CD4-positive, alpha-beta T cell (primary cell): ENCODE results near the gene PPFIBP2. TPM values are rescaled to one million over a fixed set of nuclear protein-coding genes. Genes with fewer than 3 reads are reported as not detected.

Experiments
- ATAC-seq: fragments of 200-7000 bp; cut with Tn5 transposase; one replicate; pipeline ENCODE4 v1.10.0; 2022; ENCODE audit warnings: mild to moderate bottlenecking; ENCODE audit not compliant: poor library complexity
- CTCF ChIA-PET: fragments of 350-600 bp; sonication (Branson Sonifier 250); formaldehyde crosslinking; loops from one replicate; lab custom pipeline; 2021; ENCODE audit warnings: antibody characterized with exemption, inconsistent platforms; lab: Charles Lee
- POLR2A ChIA-PET: fragments of 350-600 bp; sonication (Branson Sonifier 250); formaldehyde crosslinking; loops from one replicate; lab custom pipeline; 2021; ENCODE audit warnings: antibody characterized with exemption, inconsistent platforms; lab: Charles Lee
- DNase-seq, 14 experiments: peaks; one replicate each; pipeline ENCODE4 v3.0.0-alpha.2; 2013 to 2020; ENCODE audit warnings: mixed read lengths in 2 of 14
- H3K27ac ChIP-seq, 2 donors: one replicate each; pipeline versions ENCODE4 v1.5.1 to v1.7.0; 2013; ENCODE audit warnings: low read length in 2 of 2, low read depth in 1 of 2, mild to moderate bottlenecking in 1 of 2
- H3K27me3 ChIP-seq, 2 experiments: 1 replicate in 1 of 2; 2 replicates in 1 of 2; pipeline versions ENCODE4 v1.6.1 to v1.7.0; 2013; ENCODE audit warnings: low read length in 2 of 2, control low read depth in 1 of 2, mild to moderate bottlenecking in 1 of 2, moderate library complexity in 1 of 2; ENCODE audit not compliant: insufficient read depth in 2 of 2, control insufficient read depth in 1 of 2
- H3K36me3 ChIP-seq: one replicate; pipeline ENCODE4 v1.6.1; 2013; ENCODE audit warnings: low read length, control low read depth; ENCODE audit not compliant: insufficient read depth
- H3K4me1 ChIP-seq: one replicate; pipeline ENCODE4 v1.6.1; 2013; ENCODE audit warnings: low read length, control low read depth; ENCODE audit not compliant: insufficient read depth
- H3K4me3 ChIP-seq: one replicate; pipeline ENCODE4 v1.5.1; 2013; ENCODE audit warnings: mild to moderate bottlenecking, low read length, moderate library complexity
- H3K9me3 ChIP-seq, 2 experiments: 1 replicate in 1 of 2; 2 replicates in 1 of 2; pipeline versions ENCODE4 v1.6.1 to v1.7.0; 2013; ENCODE audit warnings: low read length in 2 of 2, mild to moderate bottlenecking in 2 of 2, control low read depth in 1 of 2, moderate library complexity in 1 of 2; ENCODE audit not compliant: control insufficient read depth in 1 of 2, insufficient read depth in 1 of 2
- H3K27ac Mint-ChIP-seq: one replicate; pipeline ENCODE4 v1.8.0; 2020; ENCODE audit warnings: mixed read lengths
- H3K27me3 Mint-ChIP-seq: one replicate; pipeline ENCODE4 v1.8.0; 2021; ENCODE audit warnings: mixed read lengths
- H3K36me3 Mint-ChIP-seq: one replicate; pipeline ENCODE4 v1.8.0; 2021; ENCODE audit warnings: low read depth, mixed read lengths
- H3K4me1 Mint-ChIP-seq: one replicate; pipeline ENCODE4 v1.8.0; 2021; ENCODE audit warnings: low read depth, mixed read lengths
- H3K4me3 Mint-ChIP-seq: one replicate; pipeline ENCODE4 v1.8.0; 2020; ENCODE audit warnings: mild to moderate bottlenecking, mixed read lengths
- H3K9me3 Mint-ChIP-seq: one replicate; pipeline ENCODE4 v1.8.0; 2020; ENCODE audit warnings: mixed read lengths
- CTCF ChIP-seq: fragments of 200-600 bp; IDR thresholded peaks from one replicate; pipeline ENCODE4 v1.8.0; 2022; ENCODE audit warnings: antibody characterized with exemption, mild to moderate bottlenecking
- intact Hi-C, 2 experiments: fragments of 100-400 bp; cut with DNase I in 1 of 2; cut with micrococcal nuclease in 1 of 2; formaldehyde crosslinking; loops; one replicate each; pipeline versions ENCODE4 v1.15.1 to v1.9.0; 2023 to 2025; cut with DNase I, micrococcal nuclease
- total RNA-seq, 174 experiments: library from RNA in 2 of 174; stranded (reverse) in 2 of 174; gene quantifications; one replicate each; pipeline ENCODE4 v1.2.3 and lab custom pipeline; 2021 to 2026

The PPFIBP2 gene
- total RNA-seq, 2 experiments from 2014 or later, result 27.0 to 35.9 TPM

DNA sequence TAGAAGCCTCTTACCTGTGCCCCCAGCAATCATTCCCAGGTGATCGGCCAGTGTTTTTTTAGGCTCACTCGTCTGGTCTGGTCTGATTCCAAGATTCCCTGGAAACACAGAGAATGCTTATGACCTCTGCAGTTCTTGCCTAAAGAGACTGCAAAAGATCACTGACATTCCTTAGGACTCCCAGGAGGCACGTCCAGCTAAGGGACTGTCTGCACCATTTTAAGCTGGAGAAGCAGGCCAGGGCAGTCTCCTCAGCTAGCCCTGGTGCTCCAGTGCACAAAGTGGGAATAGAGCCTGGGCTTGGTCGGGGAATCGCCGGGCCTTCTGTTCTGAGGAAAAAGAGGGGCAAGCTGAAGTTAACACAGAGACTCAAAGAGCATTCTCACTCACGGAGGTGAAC is 154.7 kb downstream of the PPFIBP2 start:
- H3K4me3 ChIP-seq, result no peak overlapping the region
- H3K4me3 Mint-ChIP-seq, result no peak overlapping the region
- peaks cover 0 to 4% of the 10 kb centered on the region in 2 experiments for H3K9me3 ChIP-seq
- DNase-seq, result no peak
- TF ChIP-seq CTCF, result no peak
- no peaks in the 10 kb centered on the region for H3K36me3 ChIP-seq
- peaks cover 5% of the 10 kb centered on the region for H3K4me1 Mint-ChIP-seq
- intact Hi-C loops, result no loop called here
- ChIA-PET CTCF (no interaction called here), POLR2A (no interaction called here)
- ATAC-seq, result no peak
- H3K27me3 ChIP-seq, result peaks cover 22 to 26% of the 10 kb centered on the region in 2 experiments
- H3K27me3 Mint-ChIP-seq, result peaks cover 30% of the 10 kb centered on the region
- H3K4me1 ChIP-seq, result peaks cover 9% of the 10 kb centered on the region
- H3K27ac ChIP-seq, result no peak overlapping the region
- H3K9me3 Mint-ChIP-seq, result no peaks in the 10 kb centered on the region
- peaks cover 5% of the 10 kb centered on the region for H3K36me3 Mint-ChIP-seq
- H3K27ac Mint-ChIP-seq, result no peak overlapping the region

GRCh38 chr11:7668911-7669310 is 155.1 kb downstream of the PPFIBP2 start:
- no peak for TF ChIP-seq CTCF
- H3K4me1 Mint-ChIP-seq, result peaks cover 6% of the 10 kb centered on the region
- ATAC-seq (no peak), DNase-seq (no peak)
- H3K36me3 ChIP-seq, result no peaks in the 10 kb centered on the region
- intact Hi-C loops, result no loop called here
- H3K4me1 ChIP-seq, result peaks cover 12% of the 10 kb centered on the region
- H3K4me3 ChIP-seq, result no peak overlapping the region
- peaks cover 5% of the 10 kb centered on the region for H3K36me3 Mint-ChIP-seq
- peaks cover 24 to 31% of the 10 kb centered on the region in 2 experiments for H3K27me3 ChIP-seq
- POLR2A ChIA-PET, result no interaction called here
- H3K4me3 Mint-ChIP-seq, result no peak overlapping the region
- H3K27me3 Mint-ChIP-seq, result peaks cover 32% of the 10 kb centered on the region
- no peak overlapping the region for H3K27ac ChIP-seq
- CTCF ChIA-PET, result interaction anchor here (1.7 kb wide), 1 partner anchor 15 kb away, joined by 4 read pairs; no protein-coding TSS in a partner anchor
- no peak overlapping the region for H3K27ac Mint-ChIP-seq
- no peaks in the 10 kb centered on the region for H3K9me3 Mint-ChIP-seq
- peaks cover 0 to 7% of the 10 kb centered on the region in 2 experiments for H3K9me3 ChIP-seq

- no peak overlapping the region for H3K4me3 ChIP-seq
- ChIA-PET POLR2A (no interaction called here), CTCF (interaction anchor here (1.4 to 1.7 kb wide), 2 partner anchors 17 kb away, joined by 3 to 4 read pairs; no protein-coding TSS in a partner anchor)
- intact Hi-C loops, result no loop called here
- peaks cover 30 to 46% of the 10 kb centered on the region in 2 experiments for H3K27me3 ChIP-seq
- H3K4me1 Mint-ChIP-seq, result peaks cover 11% of the 10 kb centered on the region
- DNase-seq (no peak), ATAC-seq (no peak)
- H3K4me1 ChIP-seq, result peaks cover 15% of the 10 kb centered on the region
- TF ChIP-seq CTCF, result no peak
- H3K9me3 Mint-ChIP-seq, result no peaks in the 10 kb centered on the region
- H3K27ac ChIP-seq, result no peak overlapping the region
- no peaks in the 10 kb centered on the region for H3K36me3 ChIP-seq
- H3K9me3 ChIP-seq, result peaks cover 0 to 7% of the 10 kb centered on the region in 2 experiments
- H3K36me3 Mint-ChIP-seq, result peaks cover 4% of the 10 kb centered on the region
- H3K27ac Mint-ChIP-seq, result no peak overlapping the region
- H3K27me3 Mint-ChIP-seq, result peaks cover 49% of the 10 kb centered on the region
- H3K4me3 Mint-ChIP-seq, result no peak overlapping the region
These were observed 156.8 kb downstream of the PPFIBP2 start for GRCh38 chr11:7670641-7671040.
